BE2C (cell line): ENCODE results near the gene CDH4.

ENCODE experiments used
- DNase-seq: peaks from one replicate; pipeline ENCODE4 v3.0.0-alpha.2; 2020
- H3K27me3 ChIP-seq: fragments of 250-450 bp; sonication (Bioruptor Pico); 2 replicates; pipeline ENCODE4 v1.5.1; 2020; ENCODE audit warnings: mild to moderate bottlenecking
- H3K36me3 ChIP-seq: fragments of 250-450 bp; sonication (Bioruptor Pico); 2 replicates; pipeline ENCODE4 v1.5.1; 2020; ENCODE audit warnings: mild to moderate bottlenecking
- H3K4me1 ChIP-seq: fragments of 250-450 bp; sonication (Bioruptor Pico); 2 replicates; pipeline ENCODE4 v1.5.1; 2020
- H3K4me3 ChIP-seq: 2 replicates; pipeline ENCODE4 v1.5.1; 2011; ENCODE audit warnings: low read depth, low read length
- H3K9me3 ChIP-seq: fragments of 250-450 bp; sonication (Bioruptor Pico); 2 replicates; pipeline ENCODE4 v1.5.1; 2020
- TF ChIP-seq, protein P1 (sequence below): IDR thresholded peaks from 2 replicates; pipeline ENCODE4 v1.5.1; 2012; ENCODE audit warnings: mild to moderate bottlenecking, low read depth, low read length

The CDH4 gene

DNA sequence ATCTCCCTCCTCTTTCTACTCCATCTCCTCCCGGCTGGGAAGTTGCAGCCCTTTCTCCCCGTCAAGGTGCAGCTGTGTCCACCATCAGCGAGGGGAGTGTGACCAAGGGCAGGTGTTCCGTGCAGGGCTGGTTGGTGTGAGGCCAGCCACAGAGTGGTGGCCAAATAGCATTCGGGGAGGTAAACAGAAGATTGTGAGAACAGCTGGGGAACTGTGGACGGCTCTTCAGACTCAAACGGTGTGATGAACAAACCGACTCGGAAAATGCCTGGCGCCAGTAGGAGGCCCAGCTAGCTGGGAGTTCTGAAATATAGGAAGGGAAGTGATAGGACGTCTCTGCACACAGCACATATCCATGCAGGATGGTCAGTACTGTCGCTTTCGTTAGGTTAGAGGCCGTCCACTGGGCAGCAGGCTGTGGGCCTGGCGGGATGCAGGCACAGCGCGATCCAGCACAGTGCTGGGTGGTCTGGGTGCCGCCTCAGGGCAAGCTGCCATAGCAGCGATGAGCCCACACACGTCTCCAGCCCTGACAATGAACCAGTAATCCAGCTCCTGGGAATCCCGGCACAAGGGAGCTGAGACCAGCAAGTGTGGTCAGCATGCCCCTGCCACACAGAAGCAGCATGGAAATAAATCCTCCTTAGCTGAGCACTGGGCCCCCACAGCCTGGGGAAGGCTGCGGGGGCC is 555.6 kb downstream of the CDH4 start:
- no peak for DNase-seq
- no peaks in the 10 kb centered on the region; the same call in 1 of the 2 replicates for H3K9me3 ChIP-seq
- TF ChIP-seq, protein P1, sequence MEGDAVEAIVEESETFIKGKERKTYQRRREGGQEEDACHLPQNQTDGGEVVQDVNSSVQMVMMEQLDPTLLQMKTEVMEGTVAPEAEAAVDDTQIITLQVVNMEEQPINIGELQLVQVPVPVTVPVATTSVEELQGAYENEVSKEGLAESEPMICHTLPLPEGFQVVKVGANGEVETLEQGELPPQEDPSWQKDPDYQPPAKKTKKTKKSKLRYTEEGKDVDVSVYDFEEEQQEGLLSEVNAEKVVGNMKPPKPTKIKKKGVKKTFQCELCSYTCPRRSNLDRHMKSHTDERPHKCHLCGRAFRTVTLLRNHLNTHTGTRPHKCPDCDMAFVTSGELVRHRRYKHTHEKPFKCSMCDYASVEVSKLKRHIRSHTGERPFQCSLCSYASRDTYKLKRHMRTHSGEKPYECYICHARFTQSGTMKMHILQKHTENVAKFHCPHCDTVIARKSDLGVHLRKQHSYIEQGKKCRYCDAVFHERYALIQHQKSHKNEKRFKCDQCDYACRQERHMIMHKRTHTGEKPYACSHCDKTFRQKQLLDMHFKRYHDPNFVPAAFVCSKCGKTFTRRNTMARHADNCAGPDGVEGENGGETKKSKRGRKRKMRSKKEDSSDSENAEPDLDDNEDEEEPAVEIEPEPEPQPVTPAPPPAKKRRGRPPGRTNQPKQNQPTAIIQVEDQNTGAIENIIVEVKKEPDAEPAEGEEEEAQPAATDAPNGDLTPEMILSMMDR = no peak
- H3K36me3 ChIP-seq = no peaks in the 10 kb centered on the region
- no peaks in the 10 kb centered on the region for H3K4me1 ChIP-seq
- no peak overlapping the region for H3K4me3 ChIP-seq
- H3K27me3 ChIP-seq = peaks cover 57% of the 10 kb centered on the region

DNA sequence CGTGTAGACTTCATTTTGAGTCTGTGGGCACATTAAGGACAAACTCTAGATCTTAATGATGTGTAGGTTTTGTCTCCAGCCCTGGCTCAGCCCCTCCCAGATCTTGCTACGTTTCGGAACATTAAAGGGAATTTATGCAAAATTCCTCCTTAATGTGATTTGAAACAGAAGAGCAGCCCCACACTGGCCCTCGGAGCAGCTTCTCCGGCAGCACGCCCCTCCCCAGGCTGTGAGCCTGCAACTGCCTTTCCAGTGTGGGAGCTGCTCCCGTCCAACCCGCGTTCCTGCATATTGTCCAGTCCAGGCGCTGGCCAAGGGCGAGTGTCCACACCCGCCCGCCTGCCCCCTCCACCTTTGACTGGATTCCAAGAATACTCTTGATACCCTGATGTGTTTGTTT is 556.4 kb downstream of the CDH4 start:
- DNase-seq = no peak

DNA sequence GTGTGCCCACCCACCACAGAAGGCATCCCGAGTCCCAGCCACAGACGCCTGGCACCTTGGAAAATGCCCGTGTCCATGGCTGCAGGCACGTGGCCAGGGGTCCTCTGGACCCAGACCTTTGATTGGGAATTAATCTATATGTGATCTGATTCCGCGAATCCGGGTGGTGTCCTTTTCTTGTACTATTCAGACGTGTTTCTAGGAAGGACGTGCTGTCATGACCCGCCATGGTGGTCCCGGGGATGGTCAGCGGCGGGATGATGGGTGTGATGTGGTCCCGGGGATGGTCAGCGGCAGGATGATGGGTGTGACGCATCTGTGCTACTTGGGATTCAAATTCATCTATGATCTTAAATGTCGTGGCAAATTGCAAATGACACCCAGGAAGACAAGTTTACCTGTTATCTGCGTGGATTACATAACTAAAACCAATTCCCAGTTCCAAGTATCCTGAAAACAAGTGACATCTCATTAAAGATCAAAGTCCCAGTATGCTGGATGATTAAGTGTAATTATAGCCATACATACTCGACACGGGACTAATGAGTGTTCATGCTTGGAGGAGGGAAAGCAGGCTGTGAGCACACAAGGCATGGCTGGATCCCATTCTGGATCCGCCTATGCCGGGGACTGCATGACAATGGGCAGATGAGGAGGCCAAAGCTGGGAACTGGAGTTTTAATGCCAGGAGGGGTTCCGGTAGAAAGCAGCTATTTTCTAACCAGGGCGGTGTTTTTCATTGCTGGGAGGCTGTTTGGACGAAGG is 557.1 kb downstream of the CDH4 start:
- TF ChIP-seq, protein P1 = no peak
- H3K27me3 ChIP-seq = peaks cover 41% of the 10 kb centered on the region
- H3K36me3 ChIP-seq = no peaks in the 10 kb centered on the region
- H3K4me3 ChIP-seq = no peak overlapping the region
- H3K9me3 ChIP-seq = no peaks in the 10 kb centered on the region
- no peak for DNase-seq
- H3K4me1 ChIP-seq = no peaks in the 10 kb centered on the region

More for the DNA sequence above, 556.4 kb downstream of the CDH4 start:
- H3K4me1 ChIP-seq = no peaks in the 10 kb centered on the region
- no peaks in the 10 kb centered on the region for H3K36me3 ChIP-seq
- no peak overlapping the region for H3K4me3 ChIP-seq
- TF ChIP-seq, protein P1 = no peak
- peaks cover 49% of the 10 kb centered on the region for H3K27me3 ChIP-seq
- no peaks in the 10 kb centered on the region; the same call in 1 of the 2 replicates for H3K9me3 ChIP-seq

DNA sequence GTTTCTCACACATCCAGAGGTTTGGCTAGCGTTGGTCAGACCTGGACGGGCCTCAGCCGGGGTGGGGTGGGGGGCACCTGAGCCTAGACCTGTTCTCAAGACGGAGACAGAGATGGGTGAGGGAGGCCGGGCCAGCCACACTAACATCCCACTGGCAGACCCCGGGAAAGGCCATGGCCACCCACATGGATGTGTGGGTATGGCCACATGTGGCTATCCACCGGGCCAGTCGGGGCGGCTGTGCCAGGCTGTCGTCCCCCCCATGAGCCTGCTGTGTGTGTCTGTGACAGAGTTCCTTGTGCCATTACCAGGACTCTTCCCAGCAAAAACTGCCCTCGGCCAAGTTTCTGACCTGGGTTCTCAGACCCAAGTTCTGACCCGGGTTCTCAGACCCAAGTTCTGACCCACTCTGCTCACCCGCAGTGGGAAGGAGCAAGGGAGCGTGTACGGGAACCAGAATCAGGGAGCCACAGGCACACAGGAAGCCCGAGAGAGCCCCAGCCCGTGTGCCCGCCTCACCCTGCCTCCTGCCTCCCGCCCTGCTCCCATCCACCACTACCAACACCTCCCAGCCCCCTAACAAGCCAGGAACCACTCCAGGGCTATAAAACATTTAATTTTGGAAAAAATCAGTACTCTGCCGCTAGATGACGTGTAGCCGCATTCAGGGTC is 558.1 kb downstream of the CDH4 start:
- TF ChIP-seq, protein P1 = no peak
- Histone ChIP-seq H3K4me1 (no peaks in the 10 kb centered on the region), H3K27me3 (peaks cover 38% of the 10 kb centered on the region), H3K4me3 (no peak overlapping the region), H3K36me3 (no peaks in the 10 kb centered on the region), H3K9me3 (no peaks in the 10 kb centered on the region)
- no peak for DNase-seq

DNA sequence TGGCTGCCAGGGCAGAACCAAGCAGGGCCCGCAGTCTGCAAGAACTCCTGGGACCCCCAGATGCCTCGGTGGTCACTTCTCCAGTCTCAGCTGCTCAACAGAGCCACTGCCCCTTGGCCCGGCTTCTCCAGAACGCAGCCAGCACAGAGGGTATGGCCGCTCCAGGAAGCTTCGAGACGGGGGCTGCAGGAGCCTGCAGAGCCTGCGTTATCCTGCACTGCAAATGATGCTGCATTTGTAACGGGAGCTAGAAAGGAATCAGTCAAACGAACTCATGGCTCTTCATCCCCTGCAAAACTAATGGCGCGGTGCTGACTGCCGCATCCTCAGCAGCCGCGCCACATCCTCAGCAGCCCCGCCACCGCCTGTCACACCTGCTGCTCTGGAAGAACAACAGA is 558.7 kb downstream of the CDH4 start:
- H3K27me3 ChIP-seq = peaks cover 37% of the 10 kb centered on the region
- no peak for DNase-seq
- H3K36me3 ChIP-seq = no peaks in the 10 kb centered on the region
- H3K4me3 ChIP-seq = no peak overlapping the region
- TF ChIP-seq, protein P1 = no peak
- no peaks in the 10 kb centered on the region for H3K9me3 ChIP-seq
- no peaks in the 10 kb centered on the region for H3K4me1 ChIP-seq

DNA sequence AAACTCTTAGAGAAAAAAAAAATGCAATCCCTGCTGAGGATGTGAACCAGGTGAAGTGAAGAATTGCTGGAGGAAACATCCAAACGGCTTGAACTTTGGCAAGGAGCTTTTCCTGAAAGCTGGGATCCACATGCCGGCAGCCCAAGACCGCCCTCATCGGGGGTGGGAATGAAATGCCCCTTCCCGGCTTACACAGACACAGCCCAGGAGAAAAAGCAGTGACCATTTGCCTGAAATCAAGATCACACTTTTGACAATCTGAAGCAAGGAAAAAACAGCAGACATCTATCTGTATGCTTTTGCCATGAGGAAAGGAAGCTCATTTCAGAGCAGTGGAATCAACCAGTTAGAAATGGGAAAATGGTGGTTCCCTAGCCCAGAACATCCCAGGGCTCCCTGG is 559.1 kb downstream of the CDH4 start:
- Histone ChIP-seq H3K36me3 (no peaks in the 10 kb centered on the region), H3K4me3 (no peak overlapping the region), H3K27me3 (peaks cover 37% of the 10 kb centered on the region), H3K4me1 (no peaks in the 10 kb centered on the region), H3K9me3 (no peaks in the 10 kb centered on the region)
- DNase-seq = no peak
- TF ChIP-seq, protein P1 = no peak
